GM19463 (cell line): ENCODE measurements around the gene SHANK3.

Source experiments
- ATAC-seq: cut with Tn5 transposase; IDR thresholded peaks from one replicate; pipeline ENCODE4 v1.9.1; 2021; ENCODE audit warnings: mild to moderate bottlenecking, moderate library complexity; ENCODE audit not compliant: unreplicated experiment

The SHANK3 gene

GRCh38 chr22:50711446-50712340 is 39.1 kb downstream of the SHANK3 start:
- no peak for ATAC-seq

GRCh38 chr22:50712341-50713007 is 39.9 kb downstream of the SHANK3 start:
- no peak for ATAC-seq

- no peak for ATAC-seq
Observed at GRCh38 chr22:50713008-50713385, 40.4 kb downstream of the SHANK3 start.

- no peak for ATAC-seq
Observed at GRCh38 chr22:50713571-50714056, 41.0 kb downstream of the SHANK3 start.

GRCh38 chr22:50714150-50714549 is 41.5 kb downstream of the SHANK3 start:
- ATAC-seq: no peak

- no peak for ATAC-seq
Observed at GRCh38 chr22:50714631-50715179, 42.1 kb downstream of the SHANK3 start.

GRCh38 chr22:50715250-50715649 is 42.6 kb downstream of the SHANK3 start:
- ATAC-seq: no peak

- no peak for ATAC-seq
Observed at GRCh38 chr22:50715776-50716175, 43.2 kb downstream of the SHANK3 start.

- no peak for ATAC-seq
Observed at GRCh38 chr22:50716290-50717024, 43.8 kb downstream of the SHANK3 start.

- ATAC-seq: no peak
Observed at GRCh38 chr22:50717709-50718351, 45.2 kb downstream of the SHANK3 start.

GRCh38 chr22:50718352-50718709 is 45.7 kb downstream of the SHANK3 start:
- no peak for ATAC-seq

GRCh38 chr22:50719814-50720300 is 47.2 kb downstream of the SHANK3 start:
- ATAC-seq: no peak

- ATAC-seq: no peak
Observed at GRCh38 chr22:50720301-50721256, 48.0 kb downstream of the SHANK3 start.

- no peak for ATAC-seq
Observed at GRCh38 chr22:50721257-50721844, 48.7 kb downstream of the SHANK3 start.

GRCh38 chr22:50722048-50722701 is 49.6 kb downstream of the SHANK3 start:
- ATAC-seq: no peak
